GM23338 (cell line): Measurements from ENCODE around the gene MSH3. TPM values are rescaled to one million over a fixed set of nuclear protein-coding genes. Genes with fewer than 3 reads are reported as not detected.

Experiments
- ATAC-seq: fragments of 200-7000 bp; cut with Tn5 transposase; 3 replicates; pipeline ENCODE4 v1.9.1; 2020
- DNase-seq: peaks from one replicate; pipeline ENCODE4 v3.0.0-alpha.2; 2015; ENCODE audit warnings: low spot score
- H2AFZ ChIP-seq: fragments of 200-600 bp; sonication (generic); 2 replicates; pipeline ENCODE4 v1.8.0; 2016; ENCODE audit warnings: antibody characterized with exemption, mild to moderate bottlenecking, moderate library complexity
- H3F3A ChIP-seq: fragments of 200-600 bp; sonication (generic); replicated peaks from 2 replicates; pipeline ENCODE4 v1.8.0; 2017; ENCODE audit warnings: antibody characterized with exemption, mixed run types, low read depth
- H3K27ac ChIP-seq: fragments of 200-600 bp; sonication (generic); 2 replicates; pipeline ENCODE4 v1.6.1; 2016; ENCODE audit warnings: low read depth
- H3K27me3 ChIP-seq: fragments of 200-600 bp; sonication (generic); 2 replicates; pipeline ENCODE4 v1.8.0; 2016; ENCODE audit warnings: mild to moderate bottlenecking, mixed run types, moderate library complexity; ENCODE audit not compliant: insufficient read depth
- H3K36me3 ChIP-seq: fragments of 200-600 bp; sonication (generic); 2 replicates; pipeline ENCODE4 v1.8.0; 2016; ENCODE audit warnings: mild to moderate bottlenecking; ENCODE audit not compliant: insufficient read depth
- H3K4me1 ChIP-seq: fragments of 200-600 bp; sonication (generic); 2 replicates; pipeline ENCODE4 v1.8.0; 2016; ENCODE audit warnings: mild to moderate bottlenecking, moderate library complexity; ENCODE audit not compliant: insufficient read depth
- H3K4me2 ChIP-seq: fragments of 200-600 bp; sonication (generic); 2 replicates; pipeline ENCODE4 v1.7.1; 2017; ENCODE audit warnings: mixed run types
- H3K4me3 ChIP-seq: fragments of 200-600 bp; sonication (generic); 2 replicates; pipeline ENCODE4 v1.6.1; 2016; ENCODE audit warnings: mixed run types
- H3K79me2 ChIP-seq: fragments of 200-600 bp; sonication (generic); replicated peaks from 2 replicates; pipeline ENCODE4 v1.8.0; 2017; ENCODE audit warnings: mild to moderate bottlenecking; ENCODE audit not compliant: insufficient read depth
- H3K9me2 ChIP-seq: fragments of 200-600 bp; sonication (generic); 2 replicates; pipeline ENCODE4 v1.8.0; 2017; ENCODE audit not compliant: insufficient read depth
- H4K20me1 ChIP-seq: fragments of 200-600 bp; sonication (generic); replicated peaks from 2 replicates; pipeline ENCODE4 v1.8.0; 2017; ENCODE audit warnings: mild to moderate bottlenecking; ENCODE audit not compliant: insufficient read depth
- H3K27ac Mint-ChIP-seq: 2 replicates; pipeline ENCODE4 v1.8.0; 2020; ENCODE audit warnings: inconsistent platforms, mild to moderate bottlenecking, moderate library complexity, mixed read lengths
- H3K27me3 Mint-ChIP-seq: 3 replicates; pipeline ENCODE4 v1.8.0; 2022; ENCODE audit warnings: low read depth, mild to moderate bottlenecking, moderate library complexity, mixed read lengths, inconsistent platforms; ENCODE audit not compliant: insufficient read depth, poor library complexity
- H3K36me3 Mint-ChIP-seq: 3 replicates; pipeline ENCODE4 v1.8.0; 2021; ENCODE audit warnings: low read depth, mild to moderate bottlenecking, inconsistent platforms, moderate library complexity, mixed read lengths
- H3K4me1 Mint-ChIP-seq: 3 replicates; pipeline ENCODE4 v1.8.0; 2020; ENCODE audit warnings: mild to moderate bottlenecking, inconsistent platforms, mixed read lengths
- H3K4me3 Mint-ChIP-seq: 3 replicates; pipeline ENCODE4 v1.8.0; 2021; ENCODE audit warnings: moderate library complexity, mild to moderate bottlenecking, inconsistent platforms, mixed read lengths
- H3K9me3 Mint-ChIP-seq: 3 replicates; pipeline ENCODE4 v1.8.0; 2020; ENCODE audit warnings: moderate library complexity, mild to moderate bottlenecking, inconsistent platforms, mixed read lengths
- CREB1 ChIP-seq: fragments of 250-450 bp; sonication (Bioruptor Pico); IDR thresholded peaks from 2 replicates; pipeline ENCODE4 v1.5.0; 2020; ENCODE audit warnings: low read depth, mild to moderate bottlenecking, moderate library complexity
- CTCF ChIP-seq, 2 experiments: fragments of 200-600 bp in 1 of 2; sonication (generic) in 1 of 2; conservative IDR thresholded peaks; 2 replicates each; pipeline versions ENCODE4 v1.5.1 to v1.6.1; 2016 to 2017; ENCODE audit warnings: antibody characterized with exemption in 2 of 2, low read depth in 2 of 2, mild to moderate bottlenecking in 2 of 2, moderate library complexity in 1 of 2
- POLR2AphosphoS5 ChIP-seq: IDR thresholded peaks from 2 replicates; pipeline ENCODE4 v1.6.1; 2016; ENCODE audit warnings: antibody characterized with exemption, low read depth
- ZNF331 ChIP-seq: fragments of 250-450 bp; sonication (Bioruptor Pico); IDR thresholded peaks from 2 replicates; pipeline ENCODE4 v1.5.0; 2020; ENCODE audit warnings: low read depth, mild to moderate bottlenecking, moderate library complexity
- polyA plus RNA-seq: library from polyadenylated mRNA; unstranded; fragments of >200 nt; fragmentation: Nextera tagmentation; extraction: Ambion mirVana; gene quantifications from 2 replicates; pipeline ENCODE4 v1.2.1, GENCODE V29; 2016
- total RNA-seq: library from RNA; depleted of rRNA; stranded (reverse); fragments of >200 nt; shearing (Covaris generic); gene quantifications from 2 replicates; pipeline ENCODE4 v1.2.3, GENCODE V29; 2014
- TF ChIP-seq, protein P1 (sequence below): fragments of 250-450 bp; sonication (Bioruptor Pico); IDR thresholded peaks from 2 replicates; pipeline ENCODE4 v1.5.0; 2020; ENCODE audit warnings: mild to moderate bottlenecking, moderate library complexity

The MSH3 gene
- total and polyA plus RNA-seq, 2 experiments from 2014 or later: 13.3 to 16.6 TPM

DNA sequence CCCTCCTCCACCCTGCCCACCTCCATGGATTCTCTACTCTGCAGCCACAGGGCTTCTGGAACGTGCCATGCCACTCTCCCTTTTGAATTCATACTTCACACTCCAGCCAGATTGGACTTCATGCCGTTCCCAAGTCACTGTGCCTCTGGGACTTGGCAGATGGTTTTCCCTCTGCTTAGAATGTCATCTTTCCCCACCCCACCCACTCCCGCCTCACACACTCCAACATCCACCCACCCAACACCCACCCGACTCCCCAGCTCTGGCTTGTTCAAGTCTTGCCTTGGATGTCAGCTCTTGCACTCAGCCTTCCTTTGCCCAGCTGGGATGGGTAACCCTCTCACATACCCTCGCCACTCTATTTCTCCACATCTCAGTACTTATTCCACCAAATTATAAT lies 142.4 kb downstream of the MSH3 start (continued):
- TF ChIP-seq, protein P1, sequence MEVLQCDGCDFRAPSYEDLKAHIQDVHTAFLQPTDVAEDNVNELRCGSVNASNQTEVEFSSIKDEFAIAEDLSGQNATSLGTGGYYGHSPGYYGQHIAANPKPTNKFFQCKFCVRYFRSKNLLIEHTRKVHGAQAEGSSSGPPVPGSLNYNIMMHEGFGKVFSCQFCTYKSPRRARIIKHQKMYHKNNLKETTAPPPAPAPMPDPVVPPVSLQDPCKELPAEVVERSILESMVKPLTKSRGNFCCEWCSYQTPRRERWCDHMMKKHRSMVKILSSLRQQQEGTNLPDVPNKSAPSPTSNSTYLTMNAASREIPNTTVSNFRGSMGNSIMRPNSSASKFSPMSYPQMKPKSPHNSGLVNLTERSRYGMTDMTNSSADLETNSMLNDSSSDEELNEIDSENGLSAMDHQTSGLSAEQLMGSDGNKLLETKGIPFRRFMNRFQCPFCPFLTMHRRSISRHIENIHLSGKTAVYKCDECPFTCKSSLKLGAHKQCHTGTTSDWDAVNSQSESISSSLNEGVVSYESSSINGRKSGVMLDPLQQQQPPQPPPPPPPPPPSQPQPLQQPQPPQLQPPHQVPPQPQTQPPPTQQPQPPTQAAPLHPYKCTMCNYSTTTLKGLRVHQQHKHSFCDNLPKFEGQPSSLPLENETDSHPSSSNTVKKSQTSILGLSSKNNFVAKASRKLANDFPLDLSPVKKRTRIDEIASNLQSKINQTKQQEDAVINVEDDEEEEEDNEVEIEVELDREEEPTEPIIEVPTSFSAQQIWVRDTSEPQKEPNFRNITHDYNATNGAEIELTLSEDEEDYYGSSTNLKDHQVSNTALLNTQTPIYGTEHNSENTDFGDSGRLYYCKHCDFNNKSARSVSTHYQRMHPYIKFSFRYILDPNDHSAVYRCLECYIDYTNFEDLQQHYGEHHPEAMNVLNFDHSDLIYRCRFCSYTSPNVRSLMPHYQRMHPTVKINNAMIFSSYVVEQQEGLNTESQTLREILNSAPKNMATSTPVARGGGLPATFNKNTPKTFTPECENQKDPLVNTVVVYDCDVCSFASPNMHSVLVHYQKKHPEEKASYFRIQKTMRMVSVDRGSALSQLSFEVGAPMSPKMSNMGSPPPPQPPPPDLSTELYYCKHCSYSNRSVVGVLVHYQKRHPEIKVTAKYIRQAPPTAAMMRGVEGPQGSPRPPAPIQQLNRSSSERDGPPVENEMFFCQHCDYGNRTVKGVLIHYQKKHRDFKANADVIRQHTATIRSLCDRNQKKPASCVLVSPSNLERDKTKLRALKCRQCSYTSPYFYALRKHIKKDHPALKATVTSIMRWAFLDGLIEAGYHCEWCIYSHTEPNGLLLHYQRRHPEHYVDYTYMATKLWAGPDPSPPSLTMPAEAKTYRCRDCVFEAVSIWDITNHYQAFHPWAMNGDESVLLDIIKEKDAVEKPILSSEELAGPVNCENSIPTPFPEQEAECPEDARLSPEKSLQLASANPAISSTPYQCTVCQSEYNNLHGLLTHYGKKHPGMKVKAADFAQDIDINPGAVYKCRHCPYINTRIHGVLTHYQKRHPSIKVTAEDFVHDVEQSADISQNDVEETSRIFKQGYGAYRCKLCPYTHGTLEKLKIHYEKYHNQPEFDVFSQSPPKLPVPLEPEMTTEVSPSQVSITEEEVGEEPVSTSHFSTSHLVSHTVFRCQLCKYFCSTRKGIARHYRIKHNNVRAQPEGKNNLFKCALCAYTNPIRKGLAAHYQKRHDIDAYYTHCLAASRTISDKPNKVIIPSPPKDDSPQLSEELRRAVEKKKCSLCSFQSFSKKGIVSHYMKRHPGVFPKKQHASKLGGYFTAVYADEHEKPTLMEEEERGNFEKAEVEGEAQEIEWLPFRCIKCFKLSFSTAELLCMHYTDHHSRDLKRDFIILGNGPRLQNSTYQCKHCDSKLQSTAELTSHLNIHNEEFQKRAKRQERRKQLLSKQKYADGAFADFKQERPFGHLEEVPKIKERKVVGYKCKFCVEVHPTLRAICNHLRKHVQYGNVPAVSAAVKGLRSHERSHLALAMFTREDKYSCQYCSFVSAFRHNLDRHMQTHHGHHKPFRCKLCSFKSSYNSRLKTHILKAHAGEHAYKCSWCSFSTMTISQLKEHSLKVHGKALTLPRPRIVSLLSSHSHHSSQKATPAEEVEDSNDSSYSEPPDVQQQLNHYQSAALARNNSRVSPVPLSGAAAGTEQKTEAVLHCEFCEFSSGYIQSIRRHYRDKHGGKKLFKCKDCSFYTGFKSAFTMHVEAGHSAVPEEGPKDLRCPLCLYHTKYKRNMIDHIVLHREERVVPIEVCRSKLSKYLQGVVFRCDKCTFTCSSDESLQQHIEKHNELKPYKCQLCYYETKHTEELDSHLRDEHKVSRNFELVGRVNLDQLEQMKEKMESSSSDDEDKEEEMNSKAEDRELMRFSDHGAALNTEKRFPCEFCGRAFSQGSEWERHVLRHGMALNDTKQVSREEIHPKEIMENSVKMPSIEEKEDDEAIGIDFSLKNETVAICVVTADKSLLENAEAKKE (CRISPR knock-in tag): no peak
- TF ChIP-seq ZNF331 (CRISPR knock-in tag): no peak

DNA sequence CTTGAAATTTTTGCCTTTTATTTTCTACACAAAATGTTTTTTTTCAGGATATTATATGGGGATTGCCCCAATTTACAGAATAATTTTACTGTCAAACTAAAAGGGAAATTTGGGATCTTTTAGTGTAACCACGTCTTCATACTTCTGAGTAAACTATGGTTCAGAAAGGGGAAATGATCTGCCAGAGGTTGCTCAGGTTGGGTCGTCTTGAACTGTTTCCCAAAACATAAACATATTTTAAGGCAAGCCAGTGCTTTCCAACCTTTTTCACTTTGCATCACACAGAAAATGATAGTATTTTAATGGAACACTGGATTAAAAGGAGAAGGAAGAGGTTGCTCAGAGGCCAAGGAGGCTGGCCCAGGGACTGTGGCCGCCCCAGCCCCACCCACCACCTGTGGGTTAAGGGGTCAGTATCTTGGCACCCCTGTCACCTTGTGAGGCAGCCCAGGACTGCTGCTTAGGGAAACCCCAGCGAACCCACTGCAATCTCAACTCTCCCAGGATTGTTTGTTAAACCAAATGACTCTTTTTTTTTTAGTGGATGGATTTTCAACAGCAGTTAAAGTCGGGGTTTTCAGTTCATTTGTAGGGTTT lies 143.1 kb downstream of the MSH3 start:
- Histone ChIP-seq H4K20me1 (no peaks in the 10 kb centered on the region; the same call in 1 of the 2 replicates), H3K27ac (no peak overlapping the region), H3K79me2 (no peaks in the 10 kb centered on the region), H3K36me3 (no peaks in the 10 kb centered on the region), H3K4me1 (peaks cover 8% of the 10 kb centered on the region; the same call in 1 of the 2 replicates), H3F3A (no peaks in the 10 kb centered on the region), H2AFZ (no peak overlapping the region), H3K4me3 (no peak overlapping the region), H3K9me2 (no peaks in the 10 kb centered on the region; the same call in 1 of the 2 replicates), H3K4me2 (no peak overlapping the region), H3K27me3 (no peaks in the 10 kb centered on the region)
- Mint-ChIP-seq H3K27ac (no peak overlapping the region), H3K4me1 (peaks cover 6% of the 10 kb centered on the region; the same call in 2 of the 3 replicates), H3K27me3 (no peaks in the 10 kb centered on the region), H3K9me3 (no peaks in the 10 kb centered on the region), H3K36me3 (peaks cover 10% of the 10 kb centered on the region; the same call in 2 of the 3 replicates), H3K4me3 (no peak overlapping the region)
- peak; percentile 36; the same call in 2 of the 3 replicates for ATAC-seq
- DNase-seq: no peak
- TF ChIP-seq POLR2AphosphoS5: no peak
- no peak for TF ChIP-seq ZNF331 (CRISPR knock-in tag)
- TF ChIP-seq, protein P1 (CRISPR knock-in tag): no peak
- no peak for TF ChIP-seq CTCF (conservative IDR thresholded peaks at IDR 0.05; ENCODE audit: low read depth in 2 of 2)
- TF ChIP-seq CREB1 (CRISPR knock-in tag): no peak
